Endothelial cell (in vitro differentiated cells): ENCODE results near the gene TPSG1. TPM values are rescaled to one million over a fixed set of nuclear protein-coding genes. Genes with fewer than 3 reads are reported as not detected.
"Not testable (repeated sequence)": the region's sequence is repeated elsewhere in the genome, so short reads cannot be mapped to it uniquely, and the experiment has no call there.

Experiments
- DNase-seq: peaks from one replicate; pipeline ENCODE4 v3.0.0; 2021; ENCODE audit warnings: low spot score
- H3K27ac Mint-ChIP-seq: one replicate; pipeline ENCODE4 v1.8.0; 2021; ENCODE audit warnings: mixed read lengths, inconsistent platforms; ENCODE audit not compliant: unreplicated experiment
- H3K27me3 Mint-ChIP-seq: one replicate; pipeline ENCODE4 v1.8.0; 2021; ENCODE audit warnings: mild to moderate bottlenecking, moderate library complexity, mixed read lengths, inconsistent platforms; ENCODE audit not compliant: unreplicated experiment
- H3K36me3 Mint-ChIP-seq: one replicate; pipeline ENCODE4 v1.8.0; 2021; ENCODE audit warnings: mild to moderate bottlenecking, low read depth, mixed read lengths, inconsistent platforms; ENCODE audit not compliant: unreplicated experiment
- H3K4me1 Mint-ChIP-seq: one replicate; pipeline ENCODE4 v1.8.0; 2021; ENCODE audit warnings: mild to moderate bottlenecking, mixed read lengths, inconsistent platforms; ENCODE audit not compliant: unreplicated experiment
- H3K4me3 Mint-ChIP-seq: one replicate; pipeline ENCODE4 v1.8.0; 2021; ENCODE audit warnings: mild to moderate bottlenecking, mixed read lengths, inconsistent platforms; ENCODE audit not compliant: unreplicated experiment
- H3K9me3 Mint-ChIP-seq: one replicate; pipeline ENCODE4 v1.8.0; 2021; ENCODE audit warnings: mixed read lengths, inconsistent platforms; ENCODE audit not compliant: unreplicated experiment
- total RNA-seq: library from RNA; stranded (reverse); fragmentation: NEBNext Ultra II Directional; extraction: Animal tissue kit (Norgen Biotek cat#: 25700); gene quantifications from one replicate; pipeline ENCODE4 v1.2.1, GENCODE V29; 2021; ENCODE audit not compliant: unreplicated experiment
- TF ChIP-seq, protein P1 (sequence below): fragments of 200-600 bp; sonication (generic); IDR thresholded peaks from one replicate; pipeline ENCODE4 v1.5.0; 2021; ENCODE audit warnings: antibody characterized with exemption; ENCODE audit not compliant: unreplicated experiment

TPSG1 gene
- total RNA-seq, 1 donor from 2014 or later, result not detected

DNA sequence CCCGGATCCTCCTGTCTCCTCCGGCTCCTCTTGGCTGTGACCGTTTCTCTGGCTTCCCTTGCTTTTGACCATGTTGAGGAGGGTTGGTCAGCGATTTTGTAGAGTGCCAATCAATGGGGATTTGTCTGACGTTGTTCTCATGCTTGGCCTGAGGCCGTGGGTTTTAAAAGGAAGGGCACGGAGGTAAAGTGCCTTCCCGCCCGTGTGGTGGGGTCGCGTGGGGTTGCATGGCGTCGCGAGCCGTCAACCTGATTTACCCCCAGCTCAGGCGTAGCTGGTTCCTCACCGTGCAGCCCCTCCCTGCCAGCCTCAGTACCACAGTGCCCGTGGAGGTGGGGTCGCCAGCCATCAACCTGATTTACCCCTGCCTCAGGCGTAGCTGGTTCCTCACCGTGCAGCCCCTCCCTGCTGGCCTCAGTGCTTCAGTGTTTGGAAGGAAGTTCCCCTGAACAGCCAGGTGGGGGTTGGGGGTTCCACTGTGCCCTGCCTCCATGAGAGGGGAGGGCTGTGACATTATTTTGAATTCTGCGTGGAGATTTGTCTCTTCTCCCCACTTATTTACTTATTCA, 20.5 kb upstream of the TPSG1 start:
- Mint-ChIP-seq H3K27ac (no peak overlapping the region), H3K4me1 (peaks cover 3% of the 10 kb centered on the region), H3K36me3 (no peaks in the 10 kb centered on the region), H3K27me3 (peaks cover 5% of the 10 kb centered on the region), H3K4me3 (no peak overlapping the region), H3K9me3 (no peaks in the 10 kb centered on the region)
- TF ChIP-seq, protein P1, sequence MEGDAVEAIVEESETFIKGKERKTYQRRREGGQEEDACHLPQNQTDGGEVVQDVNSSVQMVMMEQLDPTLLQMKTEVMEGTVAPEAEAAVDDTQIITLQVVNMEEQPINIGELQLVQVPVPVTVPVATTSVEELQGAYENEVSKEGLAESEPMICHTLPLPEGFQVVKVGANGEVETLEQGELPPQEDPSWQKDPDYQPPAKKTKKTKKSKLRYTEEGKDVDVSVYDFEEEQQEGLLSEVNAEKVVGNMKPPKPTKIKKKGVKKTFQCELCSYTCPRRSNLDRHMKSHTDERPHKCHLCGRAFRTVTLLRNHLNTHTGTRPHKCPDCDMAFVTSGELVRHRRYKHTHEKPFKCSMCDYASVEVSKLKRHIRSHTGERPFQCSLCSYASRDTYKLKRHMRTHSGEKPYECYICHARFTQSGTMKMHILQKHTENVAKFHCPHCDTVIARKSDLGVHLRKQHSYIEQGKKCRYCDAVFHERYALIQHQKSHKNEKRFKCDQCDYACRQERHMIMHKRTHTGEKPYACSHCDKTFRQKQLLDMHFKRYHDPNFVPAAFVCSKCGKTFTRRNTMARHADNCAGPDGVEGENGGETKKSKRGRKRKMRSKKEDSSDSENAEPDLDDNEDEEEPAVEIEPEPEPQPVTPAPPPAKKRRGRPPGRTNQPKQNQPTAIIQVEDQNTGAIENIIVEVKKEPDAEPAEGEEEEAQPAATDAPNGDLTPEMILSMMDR, result no peak
- DNase-seq, result no peak

DNA sequence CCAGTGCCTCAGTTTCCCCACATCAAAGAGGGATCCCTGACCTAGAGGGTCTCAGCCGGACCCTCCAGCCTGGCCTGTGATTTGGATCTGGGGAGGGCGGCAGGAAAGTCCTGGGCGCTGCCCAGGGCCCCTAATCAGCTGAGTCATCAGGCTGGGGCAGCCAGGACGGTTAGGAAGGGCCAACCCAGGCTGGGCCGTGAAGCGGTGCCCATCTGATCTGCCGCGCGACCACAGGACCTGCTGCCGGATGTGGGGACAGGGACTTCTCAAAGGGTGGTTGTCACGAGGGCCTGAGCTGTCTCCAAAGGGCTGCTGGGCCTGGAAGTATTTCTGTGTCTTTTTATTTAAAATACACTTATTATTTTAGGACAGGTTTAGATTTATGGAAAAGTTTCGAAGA, 19.8 kb upstream of the TPSG1 start:
- no peak overlapping the region for H3K27ac Mint-ChIP-seq
- H3K36me3 Mint-ChIP-seq, result no peaks in the 10 kb centered on the region
- peaks cover 5% of the 10 kb centered on the region for H3K27me3 Mint-ChIP-seq
- H3K4me1 Mint-ChIP-seq, result peaks cover 3% of the 10 kb centered on the region
- TF ChIP-seq, protein P1, result no peak
- H3K4me3 Mint-ChIP-seq, result no peak overlapping the region
- no peak for DNase-seq
- no peaks in the 10 kb centered on the region for H3K9me3 Mint-ChIP-seq

DNA sequence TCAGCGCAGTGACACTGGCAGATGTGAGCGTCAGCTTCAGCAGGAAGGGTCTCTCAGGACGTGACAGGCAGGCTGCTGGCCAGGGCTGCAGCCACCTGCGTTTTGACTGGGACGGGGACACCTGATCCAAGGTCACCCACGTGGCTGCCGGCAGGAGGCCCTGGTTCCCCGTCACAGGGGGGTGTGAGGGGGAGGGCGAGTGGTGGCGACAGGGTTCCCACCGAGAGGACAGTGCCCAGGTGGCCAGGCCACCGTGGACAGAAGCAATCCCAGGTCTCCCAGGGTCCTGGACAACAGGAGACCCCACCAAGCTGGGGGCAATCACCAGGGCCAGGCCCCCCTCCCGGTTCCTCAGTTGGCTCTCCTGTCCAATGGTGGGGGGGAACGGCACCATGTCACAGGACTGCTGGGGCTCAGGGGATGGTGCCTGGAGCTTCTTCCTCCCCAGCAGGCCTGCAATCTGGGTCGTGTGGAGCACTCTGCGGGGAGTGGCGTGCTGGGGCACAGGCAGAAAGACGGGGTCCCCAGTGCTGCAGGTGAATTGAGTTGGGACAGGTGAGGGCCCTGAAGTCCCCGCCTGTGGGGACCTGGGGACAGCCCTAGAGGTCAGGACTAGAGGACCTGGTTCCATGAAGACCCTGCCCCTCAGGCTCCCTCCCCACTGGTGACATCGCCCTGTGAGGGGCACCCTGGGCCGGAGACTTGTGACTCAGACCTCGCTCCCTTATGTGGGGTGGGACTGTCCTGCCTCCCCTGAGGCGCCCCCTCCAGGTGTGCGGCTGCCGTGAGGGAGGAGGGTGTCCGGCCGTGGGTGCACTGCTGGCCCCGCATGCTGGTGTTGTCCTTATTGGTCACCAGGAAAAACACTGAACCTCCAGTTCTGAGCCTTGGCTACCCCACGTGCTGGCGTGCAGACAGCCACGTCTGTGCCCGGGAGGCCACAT, 19.1 kb upstream of the TPSG1 start:
- H3K9me3 Mint-ChIP-seq, DNase-seq, H3K27me3 Mint-ChIP-seq, H3K4me3 Mint-ChIP-seq, H3K36me3 Mint-ChIP-seq, H3K27ac Mint-ChIP-seq, H3K4me1 Mint-ChIP-seq: not testable (repeated sequence)

DNA sequence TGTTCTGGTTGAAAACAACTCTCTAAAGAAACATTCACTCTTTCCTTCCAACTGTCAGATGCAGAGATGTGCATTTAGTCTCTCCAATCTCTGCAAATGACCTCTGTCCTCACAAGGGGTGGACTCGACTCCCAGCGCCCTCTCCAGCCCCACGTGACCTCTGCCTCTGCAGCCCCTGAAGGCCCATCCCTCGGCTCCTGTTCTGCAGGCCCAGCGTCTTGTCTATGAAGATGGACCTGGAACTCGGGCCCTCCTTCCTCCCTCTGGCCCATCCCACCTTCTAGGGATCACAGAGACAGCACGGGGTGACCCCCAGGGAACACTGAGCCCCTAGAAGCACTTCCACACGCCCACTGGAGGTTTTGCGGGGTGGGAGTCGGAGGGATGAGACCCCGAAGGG, 18.3 kb upstream of the TPSG1 start:
- DNase-seq, result peak; percentile 2
- not testable (repeated sequence) for H3K36me3 Mint-ChIP-seq, H3K4me1 Mint-ChIP-seq, H3K9me3 Mint-ChIP-seq, H3K27ac Mint-ChIP-seq, H3K4me3 Mint-ChIP-seq, H3K27me3 Mint-ChIP-seq

DNA sequence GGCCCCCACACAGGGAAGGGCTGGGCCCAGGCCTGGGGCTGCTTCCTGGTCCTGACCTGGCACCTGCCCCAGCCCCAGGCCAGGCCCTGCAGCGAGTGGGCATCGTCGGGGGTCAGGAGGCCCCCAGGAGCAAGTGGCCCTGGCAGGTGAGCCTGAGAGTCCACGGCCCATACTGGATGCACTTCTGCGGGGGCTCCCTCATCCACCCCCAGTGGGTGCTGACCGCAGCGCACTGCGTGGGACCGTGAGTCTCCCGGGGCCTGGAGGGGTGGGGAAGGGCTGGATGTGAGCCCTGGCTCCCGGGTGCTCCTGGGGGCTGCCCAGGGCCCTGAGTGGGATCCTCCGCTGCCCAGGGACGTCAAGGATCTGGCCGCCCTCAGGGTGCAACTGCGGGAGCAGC, 16.0 kb upstream of the TPSG1 start:
- H3K27me3 Mint-ChIP-seq, H3K9me3 Mint-ChIP-seq, H3K4me1 Mint-ChIP-seq, DNase-seq, H3K27ac Mint-ChIP-seq, H3K36me3 Mint-ChIP-seq, H3K4me3 Mint-ChIP-seq: not testable (repeated sequence)

DNA sequence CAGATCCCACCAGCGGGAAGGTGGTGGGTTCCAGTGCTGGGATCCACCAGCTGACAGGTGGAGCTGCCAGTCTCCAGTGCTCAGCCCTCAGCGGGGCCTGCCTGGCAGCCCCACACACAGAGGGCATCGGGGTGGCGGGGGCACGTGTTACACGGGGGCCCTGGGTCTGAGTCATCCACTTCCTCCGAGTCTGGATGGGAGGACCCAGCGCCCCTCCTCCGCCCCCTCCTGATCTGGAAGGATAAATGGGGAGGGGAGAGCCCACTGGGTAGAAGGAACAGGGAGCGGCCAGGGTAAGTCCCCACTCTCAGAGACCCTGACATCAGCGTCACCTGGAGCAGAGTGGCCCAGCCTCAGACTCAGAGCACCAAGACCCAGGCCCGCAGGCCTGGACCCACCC, 15.4 kb upstream of the TPSG1 start, which contains the start of gene TPSAB1:
Gene TPSAB1, plus strand, starts transcription at position 270 of the 400 bp plus-strand sequence. CDS start 234 bp downstream, outside the sequence.
- not testable (repeated sequence) for H3K36me3 Mint-ChIP-seq, DNase-seq, H3K4me1 Mint-ChIP-seq, H3K4me3 Mint-ChIP-seq, H3K27ac Mint-ChIP-seq, H3K27me3 Mint-ChIP-seq, H3K9me3 Mint-ChIP-seq

DNA sequence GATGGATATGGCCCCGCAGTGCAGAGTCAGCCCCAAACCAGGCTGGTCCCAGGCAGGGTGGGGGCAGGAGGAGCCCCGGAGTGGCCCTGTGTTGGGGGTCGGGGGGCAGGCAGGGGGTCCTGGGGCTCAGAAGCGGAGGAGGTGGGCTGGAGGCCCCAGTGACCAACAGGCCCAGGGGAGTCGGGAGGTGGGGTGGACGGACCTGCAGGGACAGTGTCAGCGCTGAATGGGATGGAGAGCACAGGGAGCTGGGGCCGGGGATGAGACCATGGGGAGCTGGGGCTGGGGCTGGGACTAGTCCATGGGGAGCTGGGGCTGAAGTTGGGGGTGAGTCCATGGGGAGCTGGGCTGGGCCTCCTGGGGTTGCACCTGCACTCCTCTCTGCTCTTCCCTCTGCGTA, 14.5 kb upstream of the TPSG1 start:
- not testable (repeated sequence) for H3K9me3 Mint-ChIP-seq, H3K4me3 Mint-ChIP-seq, H3K4me1 Mint-ChIP-seq, H3K27ac Mint-ChIP-seq, DNase-seq, H3K27me3 Mint-ChIP-seq, H3K36me3 Mint-ChIP-seq

DNA sequence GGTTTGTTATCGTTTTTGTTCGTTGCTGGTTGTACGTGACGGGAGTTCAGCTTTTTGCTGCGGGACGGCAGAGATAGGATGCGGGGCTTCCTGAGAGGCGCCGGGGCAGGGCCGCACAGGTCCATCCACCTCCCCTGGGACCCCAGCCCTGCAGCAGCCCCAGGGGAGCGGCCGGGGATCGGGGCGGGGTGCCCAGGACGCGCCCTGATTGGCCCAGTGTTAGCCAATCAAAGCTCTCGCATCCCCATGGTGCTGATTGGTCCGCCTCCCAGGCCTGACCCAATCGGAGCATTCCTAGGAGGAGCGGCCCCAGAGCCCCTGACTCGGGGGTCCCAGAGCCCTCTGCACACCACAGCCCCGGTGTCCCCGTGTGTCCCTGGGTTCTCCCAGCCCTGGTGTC, 13.8 kb upstream of the TPSG1 start:
- not testable (repeated sequence) for DNase-seq, H3K36me3 Mint-ChIP-seq, H3K27me3 Mint-ChIP-seq, H3K9me3 Mint-ChIP-seq, H3K4me1 Mint-ChIP-seq, H3K4me3 Mint-ChIP-seq
- H3K27ac Mint-ChIP-seq, result peak overlapping the region; percentile 2
